ENCODE results near the gene KLHL40.

GRCh38 chr3:42690766-42691680, 5.7 kb downstream of the KLHL40 start:
- no peak for TF ChIP-seq CTCF (conservative IDR thresholded peaks at IDR 0.05)
- TF ChIP-seq ZFX (IDR thresholded peaks at IDR 0.05), result no peak

All from C4-2B (cell line).